Panc1 (cell line): Measurements from ENCODE around the gene ATP2B2. TPM values are rescaled to one million over a fixed set of nuclear protein-coding genes. Genes with fewer than 3 reads are reported as not detected.

ENCODE experiments used
- ATAC-seq: fragments of 200-7000 bp; cut with Tn5 transposase; 2 replicates; pipeline ENCODE4 v1.9.1; 2020; ENCODE audit warnings: mild to moderate bottlenecking, moderate library complexity
- BruUV-seq: library from RNA; stranded (reverse); fragments of 400-500 nt; replicated peaks from 2 replicates; lab custom pipeline; 2021; lab: Mats Ljungman, UMichigan
- CTCF ChIA-PET: fragments of 300-600 bp; sonication (Branson Sonifier 250); formaldehyde crosslinking; loops from one replicate; lab custom pipeline; 2022; ENCODE audit warnings: antibody characterized with exemption; lab: Charles Lee
- POLR2A ChIA-PET: fragments of 300-600 bp; sonication (Branson Sonifier 250); formaldehyde crosslinking; loops from one replicate; lab custom pipeline; 2022; ENCODE audit warnings: antibody characterized with exemption; lab: Charles Lee
- DNase-seq: peaks from one replicate; pipeline ENCODE4 v3.0.0-alpha.2; 2010; ENCODE audit warnings: low read depth, low spot score
- H3K27ac ChIP-seq: 2 replicates; pipeline ENCODE4 v1.5.1; 2011; ENCODE audit warnings: mild to moderate bottlenecking, low read length, inconsistent platforms
- H3K27me3 ChIP-seq: fragments of 200-500 bp; sonication (Bioruptor generic); 2 replicates; pipeline ENCODE4 v1.6.0; 2014; ENCODE audit warnings: low read length, inconsistent platforms; ENCODE audit not compliant: control insufficient read depth, insufficient read depth
- H3K36me3 ChIP-seq: fragments of 200-500 bp; sonication (Bioruptor generic); 2 replicates; pipeline ENCODE4 v1.5.1; 2014; ENCODE audit warnings: inconsistent platforms, mild to moderate bottlenecking, low read length, moderate library complexity; ENCODE audit not compliant: control insufficient read depth, insufficient read depth
- H3K4me1 ChIP-seq: 2 replicates; pipeline ENCODE4 v1.5.1; 2011; ENCODE audit warnings: inconsistent platforms, mild to moderate bottlenecking, low read length, moderate library complexity; ENCODE audit not compliant: control insufficient read depth, insufficient read depth
- H3K4me3 ChIP-seq, 2 experiments: 2 replicates each; pipeline ENCODE4 v1.5.1; 2011 to 2012; ENCODE audit warnings: low read depth in 2 of 2, low read length in 2 of 2, mild to moderate bottlenecking in 2 of 2, inconsistent platforms in 1 of 2, moderate library complexity in 1 of 2
- H3K9me3 ChIP-seq: fragments of 200-500 bp; sonication (Bioruptor generic); 2 replicates; pipeline ENCODE4 v1.5.1; 2014; ENCODE audit warnings: low read depth, mild to moderate bottlenecking, inconsistent platforms, low read length, moderate library complexity; ENCODE audit not compliant: control insufficient read depth, insufficient read depth
- POLR2AphosphoS5 ChIP-seq: IDR thresholded peaks from 2 replicates; pipeline ENCODE4 v1.6.1; 2012; ENCODE audit warnings: mild to moderate bottlenecking, low read depth, low read length, moderate library complexity
- SIN3A ChIP-seq: IDR thresholded peaks from 2 replicates; pipeline ENCODE4 v1.6.1; 2012; ENCODE audit warnings: low read depth, mild to moderate bottlenecking, low read length, moderate library complexity, borderline replicate concordance; ENCODE audit not compliant: insufficient read depth
- TCF7L2 ChIP-seq: IDR thresholded peaks from 2 replicates; pipeline ENCODE4 v1.6.1; 2011; ENCODE audit warnings: mild to moderate bottlenecking, low read depth, low read length, inconsistent platforms
- in situ Hi-C: cut with HindIII; loops from 2 replicates; pipeline ENCODE4 v1.10.0; 2016; ENCODE audit warnings: low sequenced_read_pairs, low pct_unique_long_range_greater_than_20kb
- intact Hi-C: fragments of 100-400 bp; cut with micrococcal nuclease; formaldehyde crosslinking; loops from one replicate; pipeline ENCODE4 v1.10.0; 2022; ENCODE audit not compliant: unreplicated experiment
- total RNA-seq: library from RNA; stranded (reverse); gene quantifications from one replicate; pipeline ENCODE4 v1.2.1, GENCODE V29; 2021; ENCODE audit not compliant: unreplicated experiment
- TF ChIP-seq, protein P1 (sequence below), 2 experiments: IDR thresholded peaks; 2 replicates each; pipeline ENCODE4 v1.6.1; 2011 to 2012; ENCODE audit warnings: low read depth in 2 of 2, control low read depth in 1 of 2, low read length in 1 of 2, mild to moderate bottlenecking in 1 of 2, moderate library complexity in 1 of 2; ENCODE audit not compliant: insufficient read depth in 1 of 2
- TF ChIP-seq, protein P2 (sequence below): fragments of 450-650 bp; IDR thresholded peaks from 2 replicates; pipeline ENCODE4 v1.5.1; 2017; ENCODE audit warnings: mild to moderate bottlenecking

ATP2B2 gene
- total RNA-seq, 1 experiment from 2014 or later = not detected

DNA sequence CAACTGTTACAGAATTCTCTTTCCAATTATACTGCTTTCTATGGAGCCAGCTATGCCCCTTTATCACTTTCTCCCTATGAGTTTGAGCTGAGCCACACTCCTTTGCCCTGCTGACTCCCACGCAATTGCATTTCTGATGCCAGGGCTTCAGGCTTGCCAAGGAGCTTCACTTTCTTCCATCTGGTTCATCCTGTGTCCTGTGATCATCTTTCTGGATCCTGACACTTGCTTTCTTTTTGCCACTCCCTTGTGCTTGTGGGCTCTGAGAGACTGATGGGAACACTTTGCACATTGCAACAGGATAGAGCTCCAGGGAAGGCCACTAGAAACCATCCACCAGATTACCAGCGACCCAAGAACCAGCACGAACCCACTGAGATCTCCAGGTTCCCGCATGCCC lies 107.5 kb downstream of the ATP2B2 start:
- ChIA-PET POLR2A (no interaction called here), CTCF (no interaction called here)
- no peak for DNase-seq
- Histone ChIP-seq H3K36me3 (no peaks in the 10 kb centered on the region), H3K4me3 (no peak overlapping the region), H3K27ac (no peak overlapping the region), H3K4me1 (no peaks in the 10 kb centered on the region), H3K9me3 (no peaks in the 10 kb centered on the region), H3K27me3 (no peaks in the 10 kb centered on the region)
- intact Hi-C loops = no loop called here
- TF ChIP-seq, protein P1, sequence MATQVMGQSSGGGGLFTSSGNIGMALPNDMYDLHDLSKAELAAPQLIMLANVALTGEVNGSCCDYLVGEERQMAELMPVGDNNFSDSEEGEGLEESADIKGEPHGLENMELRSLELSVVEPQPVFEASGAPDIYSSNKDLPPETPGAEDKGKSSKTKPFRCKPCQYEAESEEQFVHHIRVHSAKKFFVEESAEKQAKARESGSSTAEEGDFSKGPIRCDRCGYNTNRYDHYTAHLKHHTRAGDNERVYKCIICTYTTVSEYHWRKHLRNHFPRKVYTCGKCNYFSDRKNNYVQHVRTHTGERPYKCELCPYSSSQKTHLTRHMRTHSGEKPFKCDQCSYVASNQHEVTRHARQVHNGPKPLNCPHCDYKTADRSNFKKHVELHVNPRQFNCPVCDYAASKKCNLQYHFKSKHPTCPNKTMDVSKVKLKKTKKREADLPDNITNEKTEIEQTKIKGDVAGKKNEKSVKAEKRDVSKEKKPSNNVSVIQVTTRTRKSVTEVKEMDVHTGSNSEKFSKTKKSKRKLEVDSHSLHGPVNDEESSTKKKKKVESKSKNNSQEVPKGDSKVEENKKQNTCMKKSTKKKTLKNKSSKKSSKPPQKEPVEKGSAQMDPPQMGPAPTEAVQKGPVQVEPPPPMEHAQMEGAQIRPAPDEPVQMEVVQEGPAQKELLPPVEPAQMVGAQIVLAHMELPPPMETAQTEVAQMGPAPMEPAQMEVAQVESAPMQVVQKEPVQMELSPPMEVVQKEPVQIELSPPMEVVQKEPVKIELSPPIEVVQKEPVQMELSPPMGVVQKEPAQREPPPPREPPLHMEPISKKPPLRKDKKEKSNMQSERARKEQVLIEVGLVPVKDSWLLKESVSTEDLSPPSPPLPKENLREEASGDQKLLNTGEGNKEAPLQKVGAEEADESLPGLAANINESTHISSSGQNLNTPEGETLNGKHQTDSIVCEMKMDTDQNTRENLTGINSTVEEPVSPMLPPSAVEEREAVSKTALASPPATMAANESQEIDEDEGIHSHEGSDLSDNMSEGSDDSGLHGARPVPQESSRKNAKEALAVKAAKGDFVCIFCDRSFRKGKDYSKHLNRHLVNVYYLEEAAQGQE (IDR thresholded peaks at IDR 0.05; ENCODE audit: insufficient read depth in 1 of 2, low read depth in 2 of 2, low read length in 1 of 2) = no peak
- TF ChIP-seq, protein P2, sequence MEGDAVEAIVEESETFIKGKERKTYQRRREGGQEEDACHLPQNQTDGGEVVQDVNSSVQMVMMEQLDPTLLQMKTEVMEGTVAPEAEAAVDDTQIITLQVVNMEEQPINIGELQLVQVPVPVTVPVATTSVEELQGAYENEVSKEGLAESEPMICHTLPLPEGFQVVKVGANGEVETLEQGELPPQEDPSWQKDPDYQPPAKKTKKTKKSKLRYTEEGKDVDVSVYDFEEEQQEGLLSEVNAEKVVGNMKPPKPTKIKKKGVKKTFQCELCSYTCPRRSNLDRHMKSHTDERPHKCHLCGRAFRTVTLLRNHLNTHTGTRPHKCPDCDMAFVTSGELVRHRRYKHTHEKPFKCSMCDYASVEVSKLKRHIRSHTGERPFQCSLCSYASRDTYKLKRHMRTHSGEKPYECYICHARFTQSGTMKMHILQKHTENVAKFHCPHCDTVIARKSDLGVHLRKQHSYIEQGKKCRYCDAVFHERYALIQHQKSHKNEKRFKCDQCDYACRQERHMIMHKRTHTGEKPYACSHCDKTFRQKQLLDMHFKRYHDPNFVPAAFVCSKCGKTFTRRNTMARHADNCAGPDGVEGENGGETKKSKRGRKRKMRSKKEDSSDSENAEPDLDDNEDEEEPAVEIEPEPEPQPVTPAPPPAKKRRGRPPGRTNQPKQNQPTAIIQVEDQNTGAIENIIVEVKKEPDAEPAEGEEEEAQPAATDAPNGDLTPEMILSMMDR = no peak
- TF ChIP-seq POLR2AphosphoS5 (no peak), TCF7L2 (no peak), SIN3A (no peak)
- in situ Hi-C loops = no loop called here
- no TSS peak for BruUV-seq
- ATAC-seq = no peak

DNA sequence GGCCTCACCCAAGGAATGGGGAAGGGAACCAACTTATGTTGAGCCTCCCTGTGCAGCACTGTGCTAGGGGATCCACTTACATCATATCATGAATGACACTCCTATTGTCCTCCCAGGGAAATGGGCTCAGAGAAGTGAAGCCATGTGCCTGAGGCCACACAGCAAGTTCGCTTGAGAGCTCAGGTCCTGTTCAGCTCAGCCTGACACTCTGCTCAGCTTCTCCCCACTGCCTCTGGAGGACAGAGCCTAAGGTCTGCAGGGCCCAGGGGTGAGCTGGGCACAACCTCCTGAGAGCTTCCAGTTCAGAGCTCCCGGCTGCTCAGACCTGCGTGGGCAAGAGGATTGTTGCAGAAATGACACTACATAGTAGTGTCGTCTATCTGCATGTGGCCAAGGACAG lies 108.5 kb downstream of the ATP2B2 start:
- ATAC-seq (no peak), DNase-seq (no peak)
- no peak overlapping the region for H3K4me3 ChIP-seq
- no peaks in the 10 kb centered on the region for H3K4me1 ChIP-seq
- in situ Hi-C loops = no loop called here
- TF ChIP-seq, protein P2 = no peak
- no peak for TF ChIP-seq TCF7L2
- no peak for TF ChIP-seq POLR2AphosphoS5
- TF ChIP-seq, protein P1 (IDR thresholded peaks at IDR 0.05; ENCODE audit: insufficient read depth in 1 of 2, low read depth in 2 of 2, low read length in 1 of 2) = no peak
- TF ChIP-seq SIN3A = no peak
- no peak overlapping the region for H3K27ac ChIP-seq
- no peaks in the 10 kb centered on the region for H3K27me3 ChIP-seq
- H3K36me3 ChIP-seq = no peaks in the 10 kb centered on the region
- CTCF ChIA-PET = interaction anchor here (0.7 kb wide), 1 partner anchor 51 kb away, joined by 5 read pairs; no protein-coding TSS in a partner anchor
- H3K9me3 ChIP-seq = no peaks in the 10 kb centered on the region
- intact Hi-C loops = no loop called here
- POLR2A ChIA-PET = no interaction called here
- no TSS peak for BruUV-seq
